Activated CD8-positive, alpha-beta memory T cell treated with anti-CD3 and anti-CD28 coated beads, Interleukin-2, amount 50 U/mL, for 24 hours (primary cell): ENCODE data around the gene PRUNE2.

Source experiments
- DNase-seq: peaks from one replicate; pipeline ENCODE4 v3.0.0-alpha.2; 2020; ENCODE audit errors: extremely low read depth

The PRUNE2 gene

DNA sequence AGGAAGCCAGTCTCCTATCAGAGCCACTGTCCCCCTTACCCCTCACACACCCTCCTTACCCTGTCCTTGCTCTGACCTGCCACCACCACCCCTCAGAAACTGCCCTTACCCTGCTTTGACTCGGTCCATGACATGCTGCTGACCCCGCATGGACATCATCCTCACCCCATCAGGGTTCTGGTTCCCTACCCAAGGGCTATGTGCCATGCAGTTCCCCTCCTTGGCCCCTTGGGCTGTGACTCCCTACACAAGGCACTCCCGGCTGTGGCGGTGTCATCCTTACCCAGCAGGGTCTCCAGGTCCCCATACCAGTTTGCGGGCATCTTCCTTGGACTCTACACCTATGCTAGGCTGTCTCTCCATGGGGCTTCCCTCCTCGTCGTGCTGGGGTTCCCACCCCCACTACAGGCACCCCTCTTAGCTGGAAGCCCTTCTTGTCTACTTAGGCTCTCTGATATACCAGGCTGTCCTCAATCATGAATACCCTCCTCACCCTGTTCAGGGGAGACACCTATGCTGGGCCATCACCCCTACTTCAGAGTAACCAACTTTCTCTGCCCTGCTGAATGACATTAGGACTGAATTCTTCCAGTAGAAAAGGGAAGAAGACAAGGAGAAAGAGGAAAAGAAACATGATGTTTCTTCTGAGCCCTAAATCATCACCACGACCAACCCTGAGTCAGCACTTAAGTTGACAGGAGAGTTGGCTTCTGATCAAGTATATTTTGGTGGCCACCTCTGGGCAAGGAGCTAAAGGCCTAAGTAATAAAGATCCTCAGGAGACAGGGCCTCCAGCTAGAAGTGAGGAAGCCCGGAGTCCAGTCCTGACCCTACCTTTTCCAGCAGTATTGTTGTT is 331.8 kb downstream of the PRUNE2 start:
- DNase-seq, result no peak

DNA sequence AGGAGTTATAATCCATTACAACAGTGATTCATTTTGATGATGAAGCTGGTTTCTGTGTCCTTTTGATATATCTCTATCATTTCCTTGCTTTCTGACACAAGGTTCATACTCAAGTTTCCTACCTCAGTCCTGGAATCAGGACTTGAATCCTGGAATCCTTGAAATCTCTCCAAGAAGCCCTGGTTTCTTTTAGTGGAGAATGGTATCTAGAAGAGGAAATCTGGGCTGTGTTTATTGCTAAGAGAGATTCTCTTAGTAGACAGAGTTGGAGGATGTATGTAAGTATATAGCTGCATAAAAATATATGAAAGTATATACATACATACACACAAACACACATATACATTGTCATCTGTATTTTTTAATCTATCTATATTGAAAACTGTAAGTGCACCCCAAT is 332.5 kb downstream of the PRUNE2 start:
- DNase-seq, result no peak

DNA sequence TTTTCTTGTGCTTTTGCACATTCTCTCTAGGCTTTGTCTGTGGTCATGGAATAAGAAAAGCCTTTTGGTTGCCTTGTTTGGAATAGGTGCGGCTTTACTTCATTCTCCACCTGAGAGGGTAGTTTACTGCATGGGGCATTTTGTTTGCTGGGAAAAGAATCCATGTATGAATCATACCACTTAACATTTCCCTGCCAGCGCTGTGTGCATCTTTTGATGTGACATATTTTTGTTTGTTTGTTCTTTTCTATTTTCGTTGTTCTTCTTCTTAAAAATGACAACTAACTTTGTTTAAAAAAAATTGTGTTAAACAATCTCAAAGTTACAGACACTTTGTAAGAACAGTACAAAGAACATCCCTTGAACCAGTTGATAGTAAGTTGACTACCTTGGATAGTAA is 333.8 kb downstream of the PRUNE2 start:
- DNase-seq, result no peak

DNA sequence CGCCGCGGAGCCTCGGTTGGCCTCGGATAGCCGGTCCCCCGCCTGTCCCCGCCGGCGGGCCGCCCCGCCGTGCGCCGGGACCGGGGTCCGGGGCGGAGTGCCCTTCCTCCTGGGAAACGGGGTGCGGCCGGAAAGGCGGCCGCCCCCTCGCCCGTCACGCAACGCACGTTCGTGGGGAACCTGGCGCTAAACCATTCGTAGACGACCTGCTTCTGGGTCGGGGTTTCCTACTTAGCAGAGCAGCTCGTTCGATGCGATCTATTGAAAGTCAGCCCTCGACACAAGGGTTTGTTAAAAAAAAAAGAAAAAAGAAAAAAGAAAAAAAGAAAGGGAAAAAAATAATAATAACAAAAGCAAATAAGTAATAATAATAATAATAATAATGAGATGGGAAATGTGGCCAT is 334.2 kb downstream of the PRUNE2 start:
- no peak for DNase-seq

DNA sequence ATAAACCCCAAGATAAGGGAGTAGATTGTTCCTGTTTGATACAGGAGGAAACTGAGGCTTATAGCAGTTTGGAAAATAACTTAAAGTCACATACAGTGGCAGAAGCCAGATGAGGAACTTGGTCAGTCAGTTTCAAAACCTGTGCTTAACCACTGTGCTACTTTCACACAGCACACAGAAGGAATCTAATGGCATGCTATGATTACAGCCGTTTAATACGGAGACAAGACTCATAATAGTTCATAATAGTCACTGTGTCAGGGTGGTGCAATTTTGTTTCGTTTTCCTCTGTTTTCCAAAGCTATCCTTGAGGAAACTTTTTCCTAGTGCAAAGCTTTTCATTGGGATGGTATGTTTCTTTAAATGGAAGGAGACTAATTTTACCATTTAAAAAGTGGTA is 334.6 kb downstream of the PRUNE2 start:
- DNase-seq, result no peak

DNA sequence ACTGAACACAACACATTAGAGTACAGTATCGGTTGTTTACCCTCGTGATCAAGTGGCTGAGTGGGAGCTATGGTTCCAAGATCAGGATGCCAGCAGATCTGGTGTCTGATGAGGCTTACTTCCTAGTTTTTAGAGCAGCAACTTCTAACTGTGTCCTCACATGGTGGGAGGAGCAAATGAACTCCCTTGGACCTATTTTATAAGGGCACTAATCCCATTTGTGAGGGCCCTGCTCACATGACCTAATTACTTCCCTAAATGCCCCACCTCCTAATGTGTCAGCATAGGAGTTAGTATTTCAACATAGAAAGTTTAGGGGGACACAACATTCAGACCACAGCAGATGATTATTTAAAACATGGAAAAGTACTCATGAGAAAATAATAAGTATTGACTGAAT is 335.1 kb downstream of the PRUNE2 start:
- DNase-seq, result no peak

DNA sequence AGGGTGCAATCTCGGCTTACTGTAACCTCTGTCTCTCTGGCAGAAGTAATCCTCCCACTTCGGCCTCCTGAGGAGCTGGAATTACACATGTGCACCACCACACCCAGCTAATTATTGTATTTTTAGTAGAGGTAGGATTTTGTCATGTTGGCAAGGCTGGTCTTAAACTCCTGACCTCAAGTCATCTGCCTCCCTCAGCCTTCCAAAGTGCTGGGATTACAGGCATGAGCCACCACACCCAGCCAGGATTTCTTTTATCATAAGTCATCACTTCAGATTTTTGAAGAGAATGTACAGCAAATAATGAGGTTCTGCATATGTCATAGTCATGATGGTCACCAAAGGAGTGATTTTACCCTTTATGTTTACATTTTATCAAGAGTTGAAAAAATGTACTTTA is 338.8 kb downstream of the PRUNE2 start:
- no peak for DNase-seq

DNA sequence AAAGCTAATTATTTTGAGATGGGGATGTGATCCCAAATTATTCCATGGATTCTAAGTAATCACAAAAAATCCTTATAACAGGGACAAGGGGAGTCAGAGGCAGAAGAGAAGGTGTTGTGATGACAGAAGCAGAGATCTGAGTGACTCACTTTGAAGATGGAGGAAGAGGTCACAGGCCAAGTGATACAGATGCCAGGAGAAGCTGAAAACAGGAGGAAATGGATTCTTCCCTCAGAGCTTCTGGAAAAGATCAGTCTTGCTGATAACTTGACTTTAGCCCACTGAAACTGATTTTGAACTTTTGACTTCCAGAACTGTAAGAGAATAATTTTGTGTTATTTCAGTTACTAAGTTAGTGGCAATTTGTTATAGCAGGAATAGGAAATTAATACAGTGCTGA is 341.6 kb downstream of the PRUNE2 start:
- DNase-seq, result no peak

DNA sequence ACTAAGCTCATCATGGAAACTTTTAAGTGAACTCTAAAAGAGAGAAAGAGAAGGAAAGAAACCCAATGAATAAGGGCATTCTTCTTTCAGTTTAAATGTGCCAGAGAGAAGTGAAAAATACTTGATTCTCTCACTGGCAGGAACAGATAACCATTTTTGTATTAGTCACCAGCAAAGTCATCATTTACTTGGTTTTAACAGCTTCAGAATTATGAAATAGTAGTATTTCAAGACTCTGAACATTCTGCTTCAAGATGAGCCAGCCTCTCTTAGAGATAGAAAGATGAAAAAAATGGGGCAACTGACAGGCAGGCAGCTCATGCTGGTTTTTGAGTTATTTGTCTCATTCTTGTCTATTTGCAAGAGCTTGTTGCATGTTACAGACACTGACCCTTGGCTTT is 343.4 kb downstream of the PRUNE2 start:
- DNase-seq, result no peak

DNA sequence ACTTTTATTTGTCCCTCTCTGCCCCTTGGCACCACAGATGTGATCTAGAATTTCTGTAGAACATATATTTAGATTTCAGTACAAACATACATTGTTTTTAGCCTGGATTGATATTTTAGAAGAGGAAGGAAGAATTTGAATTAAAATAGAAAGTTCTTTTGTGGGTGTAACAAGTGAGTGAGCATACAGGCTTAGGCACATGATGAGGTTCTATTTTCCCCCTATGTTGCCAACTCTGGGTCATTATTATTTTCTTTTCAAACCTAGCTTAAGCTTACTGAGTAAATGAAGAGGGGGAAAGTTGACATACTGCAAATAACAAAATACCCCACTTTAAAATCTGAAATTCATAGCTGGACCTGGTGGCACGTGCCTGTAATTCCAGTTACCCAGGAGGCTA is 344.0 kb downstream of the PRUNE2 start:
- DNase-seq, result no peak
